Smooth muscle cell (in vitro differentiated cells): ENCODE measurements around the gene KYNU. TPM values are rescaled to one million over a fixed set of nuclear protein-coding genes. Genes with fewer than 3 reads are reported as not detected.
A peak's percentile ranks its signal among the peaks of the same experiment; 100 is the strongest.

ENCODE experiments used
- DNase-seq: peaks from one replicate; lab custom pipeline; 2025; ENCODE audit not compliant: unreplicated experiment; lab: John Stamatoyannopoulos, UW
- H2AFZ ChIP-seq: fragments of 200-600 bp; sonication (generic); 2 replicates; pipeline ENCODE4 v1.6.0; 2016; ENCODE audit warnings: antibody characterized with exemption, low read depth, mild to moderate bottlenecking
- H3F3A ChIP-seq: fragments of 200-600 bp; sonication (generic); 2 replicates; pipeline ENCODE4 v1.6.0; 2017; ENCODE audit warnings: antibody characterized with exemption, low read depth
- H3K27ac ChIP-seq: fragments of 200-600 bp; sonication (generic); 2 replicates; pipeline ENCODE4 v1.5.1; 2016; ENCODE audit warnings: low read depth, mild to moderate bottlenecking
- H3K27me3 ChIP-seq: fragments of 200-600 bp; sonication (generic); 2 replicates; pipeline ENCODE4 v1.6.1; 2016; ENCODE audit warnings: low read depth, mild to moderate bottlenecking
- H3K36me3 ChIP-seq: fragments of 200-600 bp; sonication (generic); 2 replicates; pipeline ENCODE4 v1.5.1; 2016; ENCODE audit warnings: low read depth
- H3K4me1 ChIP-seq: fragments of 200-600 bp; sonication (generic); 2 replicates; pipeline ENCODE4 v1.5.1; 2016; ENCODE audit warnings: low read depth
- H3K4me2 ChIP-seq: fragments of 200-600 bp; sonication (generic); 2 replicates; pipeline ENCODE4 v1.6.0; 2016; ENCODE audit warnings: mild to moderate bottlenecking
- H3K4me3 ChIP-seq: fragments of 200-600 bp; sonication (generic); 2 replicates; pipeline ENCODE4 v1.5.1; 2016; ENCODE audit warnings: mild to moderate bottlenecking
- H3K79me2 ChIP-seq: fragments of 200-600 bp; sonication (generic); 2 replicates; pipeline ENCODE4 v1.6.0; 2016; ENCODE audit warnings: low read depth, mild to moderate bottlenecking
- H3K9ac ChIP-seq: fragments of 200-600 bp; sonication (generic); 2 replicates; pipeline ENCODE4 v1.6.0; 2016; ENCODE audit warnings: low read depth
- H3K9me3 ChIP-seq: fragments of 200-600 bp; sonication (generic); replicated peaks from 2 replicates; pipeline ENCODE4 v1.5.1; 2016; ENCODE audit warnings: low read depth
- H4K20me1 ChIP-seq: fragments of 200-600 bp; sonication (generic); 2 replicates; pipeline ENCODE4 v1.6.0; 2016; ENCODE audit warnings: low read depth
- CTCF ChIP-seq: fragments of 200-600 bp; sonication (generic); IDR thresholded peaks from 2 replicates; pipeline ENCODE4 v1.5.1; 2017; ENCODE audit warnings: borderline replicate concordance, mild to moderate bottlenecking, antibody characterized with exemption; ENCODE audit not compliant: insufficient read depth, poor library complexity, severe bottlenecking
- WGBS: methylation state at CpG from one replicate; pipeline ENCODE4 v1.1.7; 2016; ENCODE audit warnings: low lambda C conversion rate; 5-methylcytosine and 5-hydroxymethylcytosine counted together
- polyA plus RNA-seq: library from polyadenylated mRNA; unstranded; fragments of >200 nt; fragmentation: Nextera tagmentation; extraction: Ambion mirVana; gene quantifications from 2 replicates; pipeline ENCODE4 v1.2.1, GENCODE V29; 2016
- total RNA-seq: library from RNA; depleted of rRNA; stranded (reverse); fragments of >200 nt; gene quantifications from 2 replicates; pipeline ENCODE4 v1.2.3, GENCODE V29; 2014

Gene KYNU
- total and polyA plus RNA-seq, 2 experiments from 2014 or later: 5.7 to 16.0 TPM

- peak overlapping the region; percentile 94 for H3K9ac ChIP-seq
Observed at GRCh38 chr2:142872882-142873724, 4.4 kb upstream of the KYNU start.

DNA sequence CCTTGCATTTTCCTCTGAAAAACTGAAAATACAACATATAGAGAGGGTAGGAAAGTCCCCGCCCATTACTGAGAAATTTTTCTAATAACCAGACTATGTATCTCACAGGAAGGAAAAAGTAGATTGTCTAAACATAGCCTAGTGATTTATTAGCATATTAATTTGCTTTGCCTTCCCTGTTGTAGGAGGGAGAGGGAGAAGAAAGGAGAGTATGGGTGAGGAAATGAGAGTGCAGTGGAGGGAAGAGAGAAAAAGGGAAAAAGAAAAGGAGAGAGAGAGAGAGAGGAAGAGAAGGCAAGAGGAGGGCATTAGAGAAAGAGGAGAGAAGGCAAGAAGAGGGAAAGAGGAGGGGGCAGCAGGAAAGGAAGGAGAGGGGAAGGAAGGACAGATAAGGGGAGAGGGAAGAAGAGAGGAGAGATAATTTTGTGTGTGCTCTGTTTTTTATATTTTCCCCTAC lies 3.6 kb upstream of the KYNU start:
- Histone ChIP-seq H3K4me1 (peaks cover 11% of the 10 kb centered on the region), H3K27ac (peak overlapping the region; percentile 100), H3K4me2 (peak overlapping the region; percentile 57), H3K27me3 (no peaks in the 10 kb centered on the region), H3K79me2 (no peaks in the 10 kb centered on the region), H2AFZ (peak overlapping the region; percentile 5), H3K9me3 (no peaks in the 10 kb centered on the region), H3K36me3 (no peaks in the 10 kb centered on the region), H3K9ac (peak overlapping the region; percentile 94), H4K20me1 (no peaks in the 10 kb centered on the region), H3F3A (peaks cover 14% of the 10 kb centered on the region), H3K4me3 (no peak overlapping the region)
- TF ChIP-seq CTCF: no peak
- no peak for DNase-seq
- WGBS: 95% methylated on average over 1 of the region's 1 CpG

More at GRCh38 chr2:142872882-142873724, 4.4 kb upstream of the KYNU start:
- Histone ChIP-seq H3K4me1 (peaks cover 11% of the 10 kb centered on the region), H2AFZ (peak overlapping the region; percentile 5), H3K4me2 (peak overlapping the region; percentile 57), H3K9me3 (no peaks in the 10 kb centered on the region), H3F3A (peaks cover 14% of the 10 kb centered on the region), H3K27ac (peak overlapping the region; percentile 100), H3K4me3 (no peak overlapping the region), H3K79me2 (no peaks in the 10 kb centered on the region), H3K36me3 (no peaks in the 10 kb centered on the region), H3K27me3 (no peaks in the 10 kb centered on the region), H4K20me1 (no peaks in the 10 kb centered on the region)
- 66% methylated on average over 6 of the region's 6 CpGs for WGBS
- no peak for TF ChIP-seq CTCF
- DNase-seq: no peak

GRCh38 chr2:142874293-142874814 lies 3.1 kb upstream of the KYNU start:
- peak overlapping the region; percentile 5 for H2AFZ ChIP-seq
- peak overlapping the region; percentile 94 for H3K9ac ChIP-seq
- H3K4me2 ChIP-seq: peak overlapping the region; percentile 57
- H3K9me3 ChIP-seq: no peaks in the 10 kb centered on the region
- DNase-seq: no peak
- peaks cover 11% of the 10 kb centered on the region for H3K4me1 ChIP-seq
- H3K79me2 ChIP-seq: no peaks in the 10 kb centered on the region
- WGBS: 9% methylated on average over 2 of the region's 2 CpGs
- H3K36me3 ChIP-seq: no peaks in the 10 kb centered on the region
- TF ChIP-seq CTCF: no peak
- no peaks in the 10 kb centered on the region for H4K20me1 ChIP-seq
- peaks cover 14% of the 10 kb centered on the region for H3F3A ChIP-seq
- no peaks in the 10 kb centered on the region for H3K27me3 ChIP-seq
- H3K27ac ChIP-seq: peak overlapping the region; percentile 100
- no peak overlapping the region for H3K4me3 ChIP-seq
